ENCODE data around the gene KATNB1.
A peak's percentile ranks its signal among the peaks of the same experiment; 100 is the strongest.
"Not testable (repeated sequence)": the region's sequence is repeated elsewhere in the genome, so short reads cannot be mapped to it uniquely, and the experiment has no call there.

The KATNB1 gene

GRCh38 chr16:57788951-57789350, 53.4 kb downstream of the KATNB1 start:
- ChIA-PET POLR2A (interaction anchor here (0.7 kb wide), 1 partner anchor 28 kb away, joined by 3 read pairs; no protein-coding TSS in a partner anchor), CTCF (no interaction called here)
- no peak for DNase-seq (ENCODE audit: low read depth, low spot score)
- H3K4me3 ChIP-seq (ENCODE audit: low read depth, low read length) = no peak overlapping the region
- no peak for TF ChIP-seq CTCF (IDR thresholded peaks at IDR 0.05; ENCODE audit: insufficient read depth, low read length, missing control alignments)

GRCh38 chr16:57791195-57791892, 55.8 kb downstream of the KATNB1 start:
- TF ChIP-seq CTCF (IDR thresholded peaks at IDR 0.05; ENCODE audit: insufficient read depth, low read length, missing control alignments) = no peak
- DNase-seq (ENCODE audit: low read depth, low spot score) = no peak
- ChIA-PET POLR2A (no interaction called here), CTCF (interaction anchor here (1.0 to 8.3 kb wide), 4 partner anchors 9 to 72 kb away, joined by 4 to 36 read pairs (median 8); no protein-coding TSS in a partner anchor)
- no peak overlapping the region for H3K4me3 ChIP-seq (ENCODE audit: low read depth, low read length)

- no peak for TF ChIP-seq CTCF (IDR thresholded peaks at IDR 0.05; ENCODE audit: insufficient read depth, low read length, missing control alignments)
- DNase-seq (ENCODE audit: low read depth, low spot score) = no peak
- CTCF ChIA-PET = interaction anchor here (1.0 to 8.3 kb wide), 5 partner anchors 9 to 71 kb away, joined by 4 to 36 read pairs (median 6); no protein-coding TSS in a partner anchor
- POLR2A ChIA-PET = no interaction called here
- H3K4me3 ChIP-seq (ENCODE audit: low read depth, low read length) = no peak overlapping the region
Observed at GRCh38 chr16:57791893-57792461, 56.4 kb downstream of the KATNB1 start.

- POLR2A ChIA-PET = no interaction called here
Observed at GRCh38 chr16:57794849-57795430, 59.4 kb downstream of the KATNB1 start.

GRCh38 chr16:57795431-57795878, 59.9 kb downstream of the KATNB1 start:
- POLR2A ChIA-PET = no interaction called here
- no peak overlapping the region for H3K4me3 ChIP-seq (ENCODE audit: low read depth, low read length)
- DNase-seq (ENCODE audit: low read depth, low spot score) = no peak
- TF ChIP-seq CTCF (IDR thresholded peaks at IDR 0.05; ENCODE audit: insufficient read depth, low read length, missing control alignments) = peak; percentile 51
- CTCF ChIA-PET = interaction anchor here (1.2 to 8.3 kb wide), 6 partner anchors 8 to 104 kb away, joined by 3 to 36 read pairs (median 11); partner anchors contain the start of gene KIFC3

More at GRCh38 chr16:57794849-57795430, 59.4 kb downstream of the KATNB1 start:
- no peak for TF ChIP-seq CTCF (IDR thresholded peaks at IDR 0.05; ENCODE audit: insufficient read depth, low read length, missing control alignments)
- CTCF ChIA-PET = interaction anchor here (1.2 to 8.3 kb wide), 6 partner anchors 8 to 104 kb away, joined by 3 to 36 read pairs (median 11); partner anchors contain the start of gene KIFC3
- DNase-seq (ENCODE audit: low read depth, low spot score) = no peak
- no peak overlapping the region for H3K4me3 ChIP-seq (ENCODE audit: low read depth, low read length)

- POLR2A ChIA-PET; H3K4me3 ChIP-seq (ENCODE audit: low read depth, low read length); DNase-seq (ENCODE audit: low read depth, low spot score): not testable (repeated sequence)
- CTCF ChIA-PET = interaction anchor here (1.2 to 8.3 kb wide), 4 partner anchors 12 to 103 kb away, joined by 6 to 36 read pairs (median 12); no protein-coding TSS in a partner anchor
Observed at GRCh38 chr16:57796014-57796413, 60.4 kb downstream of the KATNB1 start.

Measured in AG04449 (cell line).